ENCODE results near the gene PRSS53.

GRCh38 chr16:31108794-31109558 is 20.2 kb upstream of the PRSS53 start:
- no peak for TF ChIP-seq CTCF (conservative IDR thresholded peaks at IDR 0.05; ENCODE audit: low read length)
- no peak for TF ChIP-seq EZH2phosphoT487 (IDR thresholded peaks at IDR 0.05; ENCODE audit: borderline replicate concordance, low read depth, low read length)
